Measurements from ENCODE around the gene ARHGEF2.

The ARHGEF2 gene

GRCh38 chr1:155929057-155929456 lies 49.3 kb downstream of the ARHGEF2 start:
- peak; percentile 48 for DNase-seq
- Histone ChIP-seq H3K4me3 (ENCODE audit: low read depth, low read length) (no peak overlapping the region), H3K27me3 (replicated peaks) (no peaks in the 10 kb centered on the region), H3K36me3 (replicated peaks) (peaks cover 74% of the 10 kb centered on the region), H3K27ac (peak overlapping the region; percentile 11)
- TF ChIP-seq, protein P1, sequence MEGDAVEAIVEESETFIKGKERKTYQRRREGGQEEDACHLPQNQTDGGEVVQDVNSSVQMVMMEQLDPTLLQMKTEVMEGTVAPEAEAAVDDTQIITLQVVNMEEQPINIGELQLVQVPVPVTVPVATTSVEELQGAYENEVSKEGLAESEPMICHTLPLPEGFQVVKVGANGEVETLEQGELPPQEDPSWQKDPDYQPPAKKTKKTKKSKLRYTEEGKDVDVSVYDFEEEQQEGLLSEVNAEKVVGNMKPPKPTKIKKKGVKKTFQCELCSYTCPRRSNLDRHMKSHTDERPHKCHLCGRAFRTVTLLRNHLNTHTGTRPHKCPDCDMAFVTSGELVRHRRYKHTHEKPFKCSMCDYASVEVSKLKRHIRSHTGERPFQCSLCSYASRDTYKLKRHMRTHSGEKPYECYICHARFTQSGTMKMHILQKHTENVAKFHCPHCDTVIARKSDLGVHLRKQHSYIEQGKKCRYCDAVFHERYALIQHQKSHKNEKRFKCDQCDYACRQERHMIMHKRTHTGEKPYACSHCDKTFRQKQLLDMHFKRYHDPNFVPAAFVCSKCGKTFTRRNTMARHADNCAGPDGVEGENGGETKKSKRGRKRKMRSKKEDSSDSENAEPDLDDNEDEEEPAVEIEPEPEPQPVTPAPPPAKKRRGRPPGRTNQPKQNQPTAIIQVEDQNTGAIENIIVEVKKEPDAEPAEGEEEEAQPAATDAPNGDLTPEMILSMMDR (IDR thresholded peaks at IDR 0.05; ENCODE audit: low read depth, low read length, missing control alignments): no peak
- in situ Hi-C loops (cut with HindIII; ENCODE audit: low pct_ligation_motif_present, low sequenced_read_pairs): no loop called here

DNA sequence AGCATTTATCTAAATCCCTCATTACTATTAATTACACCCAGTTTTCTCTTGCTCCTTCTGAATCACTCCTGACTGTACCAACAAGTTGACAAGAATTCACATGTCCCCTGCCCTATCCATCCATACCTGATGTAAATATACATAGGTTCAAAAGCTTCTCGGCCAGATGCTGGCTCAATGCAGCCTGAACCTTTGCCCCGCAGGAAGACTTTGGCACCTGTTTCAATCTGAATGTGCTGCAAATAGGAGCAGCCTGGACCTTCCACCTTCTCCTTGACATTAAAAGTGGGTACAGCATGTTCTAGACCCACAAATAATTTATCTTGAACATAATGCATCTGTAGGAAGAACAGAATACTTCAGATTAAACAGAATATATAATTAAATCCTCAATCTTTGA lies 52.8 kb downstream of the ARHGEF2 start:
- in situ Hi-C loops (cut with HindIII; ENCODE audit: low pct_ligation_motif_present, low sequenced_read_pairs): no loop called here
- Histone ChIP-seq H3K36me3 (replicated peaks) (peaks cover 93% of the 10 kb centered on the region), H3K27ac (no peak overlapping the region), H3K4me3 (ENCODE audit: low read depth, low read length) (no peak overlapping the region), H3K27me3 (replicated peaks) (no peaks in the 10 kb centered on the region)
- no peak for DNase-seq
- TF ChIP-seq, protein P1 (IDR thresholded peaks at IDR 0.05; ENCODE audit: low read depth, low read length, missing control alignments): no peak

DNA sequence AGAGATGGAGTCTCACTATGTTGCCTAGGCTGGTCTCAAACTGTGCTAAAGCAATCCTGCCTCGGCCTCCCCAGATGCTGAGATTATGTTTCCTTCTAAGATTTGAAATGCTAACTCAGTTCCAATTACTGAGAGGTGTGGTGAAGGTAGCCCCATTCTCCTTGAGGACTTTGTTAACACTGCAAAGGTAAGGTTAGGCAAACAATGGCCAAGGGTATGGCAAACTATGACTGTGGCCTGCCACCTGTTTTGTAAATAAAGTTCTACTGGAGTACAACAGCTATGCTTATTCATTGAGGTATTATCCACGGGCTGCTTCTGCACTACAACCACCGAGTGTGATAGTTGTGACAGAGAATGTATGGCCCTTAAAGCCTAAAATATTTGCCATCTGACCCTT lies 57.6 kb downstream of the ARHGEF2 start:
- Histone ChIP-seq H3K27ac (no peak overlapping the region), H3K36me3 (replicated peaks) (peaks cover 94% of the 10 kb centered on the region), H3K4me3 (ENCODE audit: low read depth, low read length) (no peak overlapping the region), H3K27me3 (replicated peaks) (no peaks in the 10 kb centered on the region)
- in situ Hi-C loops (cut with HindIII; ENCODE audit: low pct_ligation_motif_present, low sequenced_read_pairs): no loop called here
- DNase-seq: no peak
- TF ChIP-seq, protein P1 (IDR thresholded peaks at IDR 0.05; ENCODE audit: low read depth, low read length, missing control alignments): no peak

DNA sequence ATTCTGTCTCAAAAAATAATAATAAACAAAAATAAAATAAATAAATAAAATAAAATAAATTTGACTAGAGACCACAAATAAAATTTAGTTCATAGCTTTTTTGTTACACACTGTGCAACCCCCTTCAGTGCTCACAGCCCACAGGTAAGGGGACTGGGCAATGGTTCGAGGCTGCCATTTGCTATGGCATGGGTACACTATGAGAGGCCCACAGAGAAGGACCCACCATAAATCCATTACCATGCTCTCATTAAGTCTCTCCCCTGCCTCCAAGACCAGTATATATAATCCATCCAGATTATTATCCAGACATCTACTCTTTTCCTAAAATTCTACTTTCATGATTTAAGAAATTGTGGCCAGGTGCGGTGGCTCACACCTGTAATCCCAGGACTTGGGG lies 58.5 kb downstream of the ARHGEF2 start:
- H3K4me3 ChIP-seq (ENCODE audit: low read depth, low read length): no peak overlapping the region
- H3K27me3 ChIP-seq (replicated peaks): no peaks in the 10 kb centered on the region
- peaks cover 94% of the 10 kb centered on the region for H3K36me3 ChIP-seq (replicated peaks)
- TF ChIP-seq, protein P1 (IDR thresholded peaks at IDR 0.05; ENCODE audit: low read depth, low read length, missing control alignments): no peak
- H3K27ac ChIP-seq: no peak overlapping the region
- no peak for DNase-seq
- in situ Hi-C loops (cut with HindIII; ENCODE audit: low pct_ligation_motif_present, low sequenced_read_pairs): no loop called here

- TF ChIP-seq, protein P1 (IDR thresholded peaks at IDR 0.05; ENCODE audit: low read depth, low read length, missing control alignments): no peak
- in situ Hi-C loops (cut with HindIII; ENCODE audit: low pct_ligation_motif_present, low sequenced_read_pairs): no loop called here
- no peaks in the 10 kb centered on the region for H3K27me3 ChIP-seq (replicated peaks)
- no peak overlapping the region for H3K4me3 ChIP-seq (ENCODE audit: low read depth, low read length)
- no peak overlapping the region for H3K27ac ChIP-seq
- H3K36me3 ChIP-seq (replicated peaks): peaks cover 92% of the 10 kb centered on the region
- DNase-seq: no peak
These were observed 59.7 kb downstream of the ARHGEF2 start for GRCh38 chr1:155918660-155919059.

GRCh38 chr1:155913969-155914757 lies 64.2 kb downstream of the ARHGEF2 start:
- in situ Hi-C loops (cut with HindIII; ENCODE audit: low pct_ligation_motif_present, low sequenced_read_pairs): no loop called here
- no peak overlapping the region for H3K4me3 ChIP-seq (ENCODE audit: low read depth, low read length)
- TF ChIP-seq, protein P1 (IDR thresholded peaks at IDR 0.05; ENCODE audit: low read depth, low read length, missing control alignments): no peak
- H3K27ac ChIP-seq: no peak overlapping the region
- peaks cover 60% of the 10 kb centered on the region for H3K36me3 ChIP-seq (replicated peaks)
- no peaks in the 10 kb centered on the region for H3K27me3 ChIP-seq (replicated peaks)
- DNase-seq: peak; percentile 23
